Measurements from ENCODE around the gene CRABP1.

DNA sequence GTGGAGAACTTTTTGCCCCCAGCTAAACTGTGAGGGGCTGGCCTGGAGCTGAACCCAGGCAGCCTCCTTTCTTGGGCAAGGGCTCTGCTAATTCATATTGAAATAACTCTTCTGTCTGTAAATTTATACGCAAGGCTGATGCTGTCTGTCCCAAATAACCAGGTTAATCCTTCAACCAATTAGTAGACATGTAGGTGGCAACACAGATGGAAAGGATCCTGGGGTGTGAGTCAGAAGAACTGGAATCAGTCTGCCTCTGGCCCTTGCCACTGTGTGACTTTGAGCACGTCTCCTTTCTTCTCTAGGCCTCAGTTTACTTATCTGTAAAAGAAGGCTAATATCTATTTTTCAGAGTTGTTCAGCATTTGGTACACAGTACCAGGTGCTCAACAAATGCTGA lies 49.6 kb downstream of the CRABP1 start:
- TF ChIP-seq POLR2A (IDR thresholded peaks at IDR 0.05) = no peak
- TF ChIP-seq, protein P1, sequence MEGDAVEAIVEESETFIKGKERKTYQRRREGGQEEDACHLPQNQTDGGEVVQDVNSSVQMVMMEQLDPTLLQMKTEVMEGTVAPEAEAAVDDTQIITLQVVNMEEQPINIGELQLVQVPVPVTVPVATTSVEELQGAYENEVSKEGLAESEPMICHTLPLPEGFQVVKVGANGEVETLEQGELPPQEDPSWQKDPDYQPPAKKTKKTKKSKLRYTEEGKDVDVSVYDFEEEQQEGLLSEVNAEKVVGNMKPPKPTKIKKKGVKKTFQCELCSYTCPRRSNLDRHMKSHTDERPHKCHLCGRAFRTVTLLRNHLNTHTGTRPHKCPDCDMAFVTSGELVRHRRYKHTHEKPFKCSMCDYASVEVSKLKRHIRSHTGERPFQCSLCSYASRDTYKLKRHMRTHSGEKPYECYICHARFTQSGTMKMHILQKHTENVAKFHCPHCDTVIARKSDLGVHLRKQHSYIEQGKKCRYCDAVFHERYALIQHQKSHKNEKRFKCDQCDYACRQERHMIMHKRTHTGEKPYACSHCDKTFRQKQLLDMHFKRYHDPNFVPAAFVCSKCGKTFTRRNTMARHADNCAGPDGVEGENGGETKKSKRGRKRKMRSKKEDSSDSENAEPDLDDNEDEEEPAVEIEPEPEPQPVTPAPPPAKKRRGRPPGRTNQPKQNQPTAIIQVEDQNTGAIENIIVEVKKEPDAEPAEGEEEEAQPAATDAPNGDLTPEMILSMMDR (IDR thresholded peaks at IDR 0.05) = no peak

Measured in right lobe of liver (tissue), 4 donors.